ENCODE data around the gene SRR. TPM values are rescaled to one million over a fixed set of nuclear protein-coding genes. Genes with fewer than 3 reads are reported as not detected.

SRR gene
- total RNA-seq, 1 experiment from 2014 or later = 37.9 TPM

DNA sequence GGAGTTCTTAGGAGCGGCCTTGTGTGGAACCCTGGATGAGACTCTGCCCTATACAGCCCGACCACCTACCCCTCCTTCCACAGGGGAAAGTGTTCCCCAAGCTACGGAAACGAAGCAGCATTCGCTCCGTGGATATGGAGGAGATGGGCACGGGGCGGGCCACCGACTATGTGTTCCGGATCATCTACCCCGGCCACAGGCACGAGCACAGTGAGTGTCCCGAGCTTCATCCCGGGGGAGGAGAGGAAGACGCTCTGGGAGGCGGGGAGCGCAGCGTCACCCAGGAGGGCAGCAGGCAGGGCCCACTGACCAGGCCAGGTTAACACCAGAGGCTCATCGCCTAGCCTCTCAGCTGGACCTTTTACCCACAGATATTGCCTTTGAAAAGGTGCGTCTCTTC is 61.4 kb downstream of the SRR start:
- DNase-seq (ENCODE audit: low spot score) = no peak
- BruUV-seq (replicated peaks) = no TSS peak
- TF ChIP-seq, protein P1, sequence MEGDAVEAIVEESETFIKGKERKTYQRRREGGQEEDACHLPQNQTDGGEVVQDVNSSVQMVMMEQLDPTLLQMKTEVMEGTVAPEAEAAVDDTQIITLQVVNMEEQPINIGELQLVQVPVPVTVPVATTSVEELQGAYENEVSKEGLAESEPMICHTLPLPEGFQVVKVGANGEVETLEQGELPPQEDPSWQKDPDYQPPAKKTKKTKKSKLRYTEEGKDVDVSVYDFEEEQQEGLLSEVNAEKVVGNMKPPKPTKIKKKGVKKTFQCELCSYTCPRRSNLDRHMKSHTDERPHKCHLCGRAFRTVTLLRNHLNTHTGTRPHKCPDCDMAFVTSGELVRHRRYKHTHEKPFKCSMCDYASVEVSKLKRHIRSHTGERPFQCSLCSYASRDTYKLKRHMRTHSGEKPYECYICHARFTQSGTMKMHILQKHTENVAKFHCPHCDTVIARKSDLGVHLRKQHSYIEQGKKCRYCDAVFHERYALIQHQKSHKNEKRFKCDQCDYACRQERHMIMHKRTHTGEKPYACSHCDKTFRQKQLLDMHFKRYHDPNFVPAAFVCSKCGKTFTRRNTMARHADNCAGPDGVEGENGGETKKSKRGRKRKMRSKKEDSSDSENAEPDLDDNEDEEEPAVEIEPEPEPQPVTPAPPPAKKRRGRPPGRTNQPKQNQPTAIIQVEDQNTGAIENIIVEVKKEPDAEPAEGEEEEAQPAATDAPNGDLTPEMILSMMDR (conservative IDR thresholded peaks at IDR 0.05; ENCODE audit: low read depth, low read length) = no peak
- no peak for TF ChIP-seq EZH2 (IDR thresholded peaks at IDR 0.05; ENCODE audit: borderline replicate concordance, low read depth, low read length, poor library complexity, severe bottlenecking)
- Histone ChIP-seq H3K27ac (ENCODE audit: low read depth, low read length, poor library complexity, severe bottlenecking) (no peak overlapping the region), H3K4me1 (ENCODE audit: insufficient read depth, low read length, poor library complexity, severe bottlenecking) (peaks cover 5% of the 10 kb centered on the region), H3K4me3 (ENCODE audit: low read depth, low read length, poor library complexity, severe bottlenecking) (no peak overlapping the region), H3K9me3 (ENCODE audit: low read depth, low read length, poor library complexity, severe bottlenecking) (no peaks in the 10 kb centered on the region), H3K27me3 (replicated peaks; ENCODE audit: insufficient read depth, low read depth, low read length, poor library complexity) (no peaks in the 10 kb centered on the region), H3K36me3 (ENCODE audit: insufficient read depth, low read length, poor library complexity, severe bottlenecking) (peaks cover 4% of the 10 kb centered on the region)
- ChIA-PET POLR2A (ENCODE audit: low non-redundant PET) (no interaction called here), CTCF (no interaction called here)
- intact Hi-C loops (cut with micrococcal nuclease; ENCODE audit: unreplicated experiment) = no loop called here

DNA sequence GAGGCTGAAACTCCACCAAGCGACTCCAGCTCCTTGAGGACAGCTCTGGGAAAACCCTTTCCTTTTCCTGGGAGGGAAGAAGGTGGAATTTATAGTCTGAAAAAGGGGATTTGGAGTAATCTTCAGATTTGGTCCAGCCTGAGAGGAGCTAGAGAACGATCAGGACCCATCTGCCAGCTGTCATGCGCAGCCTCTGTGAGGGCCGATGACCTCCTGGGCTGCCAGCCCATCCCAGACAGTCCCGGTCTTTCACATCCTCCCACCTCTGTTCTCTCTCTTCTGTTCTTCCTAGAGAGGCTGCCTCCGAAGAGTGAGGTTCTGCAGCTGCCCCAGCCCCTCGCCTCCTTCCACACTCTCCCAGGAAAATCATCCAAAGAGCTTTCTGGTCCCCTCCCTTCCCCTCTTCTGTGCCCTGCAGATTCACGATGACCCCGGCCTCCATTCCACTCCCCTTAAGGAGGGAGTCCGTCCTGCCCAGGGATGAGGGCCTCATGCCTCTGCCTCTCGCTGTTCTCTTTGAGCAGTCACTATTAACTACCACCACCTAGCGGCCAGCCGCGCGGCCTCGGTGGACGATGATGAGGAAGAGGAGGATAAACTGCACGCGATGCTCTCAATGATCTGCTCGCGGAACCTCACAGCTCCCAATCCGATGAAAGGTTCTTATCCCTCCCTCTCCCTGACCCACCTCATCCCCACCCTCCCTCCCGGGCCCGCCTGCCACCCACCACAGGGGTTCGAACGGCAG is 63.2 kb downstream of the SRR start:
- DNase-seq (ENCODE audit: low spot score) = no peak
- intact Hi-C loops (cut with micrococcal nuclease; ENCODE audit: unreplicated experiment) = no loop called here
- Histone ChIP-seq H3K27ac (ENCODE audit: low read depth, low read length, poor library complexity, severe bottlenecking) (peak overlapping the region; percentile 30), H3K4me1 (ENCODE audit: insufficient read depth, low read length, poor library complexity, severe bottlenecking) (peaks cover 5% of the 10 kb centered on the region), H3K36me3 (ENCODE audit: insufficient read depth, low read length, poor library complexity, severe bottlenecking) (peaks cover 8% of the 10 kb centered on the region), H3K27me3 (replicated peaks; ENCODE audit: insufficient read depth, low read depth, low read length, poor library complexity) (no peaks in the 10 kb centered on the region), H3K9me3 (ENCODE audit: low read depth, low read length, poor library complexity, severe bottlenecking) (no peaks in the 10 kb centered on the region), H3K4me3 (ENCODE audit: low read depth, low read length, poor library complexity, severe bottlenecking) (no peak overlapping the region)
- TF ChIP-seq, protein P1 (conservative IDR thresholded peaks at IDR 0.05; ENCODE audit: low read depth, low read length) = no peak
- TF ChIP-seq EZH2 (IDR thresholded peaks at IDR 0.05; ENCODE audit: borderline replicate concordance, low read depth, low read length, poor library complexity, severe bottlenecking) = no peak
- BruUV-seq (replicated peaks) = no TSS peak
- CTCF ChIA-PET = interaction anchor here (0.7 kb wide), 1 partner anchor 16 kb away, joined by 3 read pairs; no protein-coding TSS in a partner anchor
- POLR2A ChIA-PET (ENCODE audit: low non-redundant PET) = no interaction called here

DNA sequence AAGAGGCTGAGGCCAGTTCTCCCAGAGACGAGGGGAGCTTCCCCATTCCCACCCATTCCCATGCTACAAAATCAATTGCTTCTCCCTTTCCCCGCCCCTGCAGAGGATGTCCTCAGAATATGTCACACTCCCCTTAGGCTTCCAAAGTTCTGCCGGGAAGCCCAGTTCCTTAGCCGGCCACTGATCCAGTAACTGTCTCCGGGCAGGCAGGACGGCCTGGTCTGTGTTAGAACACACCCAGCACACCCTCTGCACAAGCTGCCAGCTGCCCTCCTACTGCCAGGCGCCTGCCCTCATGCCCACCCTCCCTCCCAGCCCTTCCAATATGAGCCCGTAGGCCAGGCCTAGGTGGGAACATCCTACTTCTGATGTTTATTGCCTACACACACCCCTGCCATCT is 64.6 kb downstream of the SRR start:
- no peak overlapping the region for H3K27ac ChIP-seq (ENCODE audit: low read depth, low read length, poor library complexity, severe bottlenecking)
- CTCF ChIA-PET = interaction anchor here (1.5 kb wide), 1 partner anchor 14 kb away, joined by 4 read pairs; no protein-coding TSS in a partner anchor
- no TSS peak for BruUV-seq (replicated peaks)
- POLR2A ChIA-PET (ENCODE audit: low non-redundant PET) = interaction anchor here (0.6 kb wide), 1 partner anchor 60 kb away, joined by 3 read pairs; no protein-coding TSS in a partner anchor
- no peak for TF ChIP-seq EZH2 (IDR thresholded peaks at IDR 0.05; ENCODE audit: borderline replicate concordance, low read depth, low read length, poor library complexity, severe bottlenecking)
- TF ChIP-seq, protein P1 (conservative IDR thresholded peaks at IDR 0.05; ENCODE audit: low read depth, low read length) = no peak
- intact Hi-C loops (cut with micrococcal nuclease; ENCODE audit: unreplicated experiment) = no loop called here
- peaks cover 8% of the 10 kb centered on the region for H3K36me3 ChIP-seq (ENCODE audit: insufficient read depth, low read length, poor library complexity, severe bottlenecking)
- H3K9me3 ChIP-seq (ENCODE audit: low read depth, low read length, poor library complexity, severe bottlenecking) = no peaks in the 10 kb centered on the region
- no peak overlapping the region for H3K4me3 ChIP-seq (ENCODE audit: low read depth, low read length, poor library complexity, severe bottlenecking)
- H3K27me3 ChIP-seq (replicated peaks; ENCODE audit: insufficient read depth, low read depth, low read length, poor library complexity) = no peaks in the 10 kb centered on the region
- H3K4me1 ChIP-seq (ENCODE audit: insufficient read depth, low read length, poor library complexity, severe bottlenecking) = peaks cover 5% of the 10 kb centered on the region
- no peak for DNase-seq (ENCODE audit: low spot score)

All from A673 (cell line).